ENCODE data around the gene VAV1. TPM values are rescaled to one million over a fixed set of nuclear protein-coding genes. Genes with fewer than 3 reads are reported as not detected.

The VAV1 gene
- total and polyA plus RNA-seq, 9 of the 15 experiments (the other 6 are each of a cell fraction or from before 2014, with no cell fraction given): 0.46 to 20.1 (median 11.1) TPM

GRCh38 chr19:6733338-6734095, 39.0 kb upstream of the VAV1 start (continued):
- TF ChIP-seq DEAF1 (CRISPR knock-in tag; IDR thresholded peaks at IDR 0.05) (no peak), UBTF (IDR thresholded peaks at IDR 0.05; ENCODE audit: borderline replicate concordance in 1 of 2, low read depth in 2 of 2, low read length in 2 of 2) (no peak), CTBP1 (IDR thresholded peaks at IDR 0.05; ENCODE audit: borderline replicate concordance) (0 out of 2 replicates have a peak, but pooled peaks have one; percentile 10), BDP1 (IDR thresholded peaks at IDR 0.05; ENCODE audit: insufficient read depth, insufficient read length) (no peak), ADNP (tag; IDR thresholded peaks at IDR 0.05) (peak; percentile 89), ZKSCAN8 (CRISPR knock-in tag; IDR thresholded peaks at IDR 0.05) (no peak), TEAD1 (CRISPR knock-in tag; IDR thresholded peaks at IDR 0.05) (no peak), E2F4 (CRISPR knock-in tag; IDR thresholded peaks at IDR 0.05; ENCODE audit: low read depth) (no peak), RCOR1 (IDR thresholded peaks at IDR 0.05; ENCODE audit: borderline replicate concordance in 1 of 2, low read depth in 2 of 2, low read length in 2 of 2) (peak; percentile 44 to 86; a peak in 3 of 4 replicates), SRSF3 (IDR thresholded peaks at IDR 0.05; ENCODE audit: insufficient read depth, low read length) (no peak), CTCFL (IDR thresholded peaks at IDR 0.05; ENCODE audit: borderline replicate concordance, insufficient read depth, low read depth, low read length, poor library complexity, severe bottlenecking) (peak; percentile 22), CTCF (IDR thresholded peaks at IDR 0.05 in 2 of 3, conservative IDR thresholded peaks at IDR 0.05 in 1 of 3; ENCODE audit: insufficient read depth in 2 of 3, low read depth in 1 of 3, low read length in 3 of 3) (peak; percentile 60 to 77 (median 65)), ZBTB34 (CRISPR knock-in tag; IDR thresholded peaks at IDR 0.05) (no peak), KDM1A (IDR thresholded peaks at IDR 0.05) (peak; percentile 77 to 90)

Data from K562 (cell line).